A673 (cell line): ENCODE results near the gene IFT20.

ENCODE experiments used
- CTCF ChIP-seq: fragments of 300-800, 200-600 bp; sonication (generic); conservative IDR thresholded peaks from 2 replicates; pipeline ENCODE4 v1.5.1; 2017; ENCODE audit warnings: low read depth, mild to moderate bottlenecking, antibody characterized with exemption, low read length, moderate library complexity, mixed read lengths
- EZH2 ChIP-seq: fragments of 200-600 bp; sonication (generic); IDR thresholded peaks from 2 replicates; pipeline ENCODE4 v1.6.1; 2017; ENCODE audit warnings: borderline replicate concordance, low read depth, mild to moderate bottlenecking, mixed read lengths, antibody characterized with exemption, low read length; ENCODE audit not compliant: poor library complexity, severe bottlenecking

- TF ChIP-seq EZH2: no peak
- no peak for TF ChIP-seq CTCF
Measured at GRCh38 chr17:28334666-28335200, 539 bp downstream of the IFT20 start.
